Nephron (organoid): ENCODE results near the gene ALKBH7.

Experiments used
- H3K27ac Mint-ChIP-seq, 3 experiments: 2 replicates each; pipeline ENCODE4 v1.8.0; 2020; ENCODE audit warnings: mixed read lengths in 3 of 3, mild to moderate bottlenecking in 2 of 3, moderate library complexity in 1 of 3
- H3K27me3 Mint-ChIP-seq: 2 replicates; pipeline ENCODE4 v1.8.0; 2021; ENCODE audit warnings: low read depth, mild to moderate bottlenecking, moderate library complexity, mixed read lengths
- H3K36me3 Mint-ChIP-seq: 2 replicates; pipeline ENCODE4 v1.8.0; 2020; ENCODE audit warnings: low read depth, mixed read lengths
- H3K4me1 Mint-ChIP-seq: 2 replicates; pipeline ENCODE4 v1.8.0; 2020; ENCODE audit warnings: mixed read lengths
- H3K4me3 Mint-ChIP-seq, 3 experiments: 2 replicates each; pipeline ENCODE4 v1.8.0; 2020; ENCODE audit warnings: mild to moderate bottlenecking in 3 of 3, mixed read lengths in 3 of 3, moderate library complexity in 2 of 3
- H3K9me3 Mint-ChIP-seq: 2 replicates; pipeline ENCODE4 v1.8.0; 2020; ENCODE audit warnings: mixed read lengths
- TF ChIP-seq, protein P1 (sequence below), 3 experiments: fragments of 200-600 bp; sonication (generic); IDR thresholded peaks; one replicate each; pipeline ENCODE4 v1.5.0; 2021; ENCODE audit warnings: antibody characterized with exemption in 3 of 3; ENCODE audit not compliant: unreplicated experiment in 3 of 3

The ALKBH7 gene

DNA sequence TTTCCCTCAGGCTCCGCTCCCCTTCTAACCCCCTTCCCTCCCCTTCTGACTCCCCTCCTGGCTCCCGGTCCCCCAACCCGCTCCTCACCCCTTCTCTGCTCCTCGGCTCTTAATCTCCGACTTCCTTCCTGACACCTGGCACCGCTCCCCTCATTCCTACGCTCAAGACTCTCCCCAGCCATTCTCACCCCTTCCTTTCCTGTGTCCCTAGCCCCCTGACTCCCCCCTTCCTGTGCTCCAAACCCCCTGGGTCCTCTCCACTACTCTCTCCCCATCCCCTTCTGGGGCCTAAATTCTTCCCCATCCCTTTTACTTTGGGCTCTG, 10.6 kb upstream of the ALKBH7 start:
- Mint-ChIP-seq H3K27me3 (peaks cover 3% of the 10 kb centered on the region), H3K4me3 (peak overlapping the region; percentile 89 to 94 (median 93)), H3K9me3 (no peaks in the 10 kb centered on the region), H3K36me3 (peaks cover 28% of the 10 kb centered on the region), H3K4me1 (peaks cover 20% of the 10 kb centered on the region), H3K27ac (peak overlapping the region; percentile 77 to 82 (median 80))
- TF ChIP-seq, protein P1, sequence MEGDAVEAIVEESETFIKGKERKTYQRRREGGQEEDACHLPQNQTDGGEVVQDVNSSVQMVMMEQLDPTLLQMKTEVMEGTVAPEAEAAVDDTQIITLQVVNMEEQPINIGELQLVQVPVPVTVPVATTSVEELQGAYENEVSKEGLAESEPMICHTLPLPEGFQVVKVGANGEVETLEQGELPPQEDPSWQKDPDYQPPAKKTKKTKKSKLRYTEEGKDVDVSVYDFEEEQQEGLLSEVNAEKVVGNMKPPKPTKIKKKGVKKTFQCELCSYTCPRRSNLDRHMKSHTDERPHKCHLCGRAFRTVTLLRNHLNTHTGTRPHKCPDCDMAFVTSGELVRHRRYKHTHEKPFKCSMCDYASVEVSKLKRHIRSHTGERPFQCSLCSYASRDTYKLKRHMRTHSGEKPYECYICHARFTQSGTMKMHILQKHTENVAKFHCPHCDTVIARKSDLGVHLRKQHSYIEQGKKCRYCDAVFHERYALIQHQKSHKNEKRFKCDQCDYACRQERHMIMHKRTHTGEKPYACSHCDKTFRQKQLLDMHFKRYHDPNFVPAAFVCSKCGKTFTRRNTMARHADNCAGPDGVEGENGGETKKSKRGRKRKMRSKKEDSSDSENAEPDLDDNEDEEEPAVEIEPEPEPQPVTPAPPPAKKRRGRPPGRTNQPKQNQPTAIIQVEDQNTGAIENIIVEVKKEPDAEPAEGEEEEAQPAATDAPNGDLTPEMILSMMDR (IDR thresholded peaks at IDR 0.05; ENCODE audit: unreplicated experiment in 3 of 3) = no peak

DNA sequence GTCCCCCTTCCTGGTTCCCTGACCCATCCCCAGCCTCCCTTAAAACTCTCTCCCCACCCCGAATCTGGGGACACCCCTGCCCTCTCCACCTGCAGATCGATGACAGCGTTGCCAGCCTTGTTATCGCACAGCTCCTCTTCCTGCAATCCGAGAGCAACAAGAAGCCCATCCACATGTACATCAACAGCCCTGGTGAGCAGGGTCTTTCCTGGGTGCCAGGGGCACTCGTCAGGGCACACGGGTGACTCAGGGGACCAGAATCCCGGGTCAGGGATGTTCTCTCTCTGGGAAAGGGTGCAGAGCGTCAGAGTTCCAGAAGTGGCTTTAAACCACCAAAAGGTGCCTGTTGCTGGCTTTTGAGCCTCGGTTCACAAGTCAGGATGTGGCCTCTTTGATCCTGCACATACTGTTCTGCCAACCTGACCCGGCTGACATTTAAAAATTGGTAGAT, 10.2 kb upstream of the ALKBH7 start:
- H3K4me1 Mint-ChIP-seq = peaks cover 18% of the 10 kb centered on the region
- H3K9me3 Mint-ChIP-seq = no peaks in the 10 kb centered on the region
- H3K36me3 Mint-ChIP-seq = peaks cover 31% of the 10 kb centered on the region
- H3K4me3 Mint-ChIP-seq = peak overlapping the region; percentile 89 to 94 (median 93)
- H3K27me3 Mint-ChIP-seq = peaks cover 3% of the 10 kb centered on the region
- peak overlapping the region; percentile 77 to 82 (median 80) for H3K27ac Mint-ChIP-seq
- TF ChIP-seq, protein P1 (IDR thresholded peaks at IDR 0.05; ENCODE audit: unreplicated experiment in 3 of 3) = no peak

DNA sequence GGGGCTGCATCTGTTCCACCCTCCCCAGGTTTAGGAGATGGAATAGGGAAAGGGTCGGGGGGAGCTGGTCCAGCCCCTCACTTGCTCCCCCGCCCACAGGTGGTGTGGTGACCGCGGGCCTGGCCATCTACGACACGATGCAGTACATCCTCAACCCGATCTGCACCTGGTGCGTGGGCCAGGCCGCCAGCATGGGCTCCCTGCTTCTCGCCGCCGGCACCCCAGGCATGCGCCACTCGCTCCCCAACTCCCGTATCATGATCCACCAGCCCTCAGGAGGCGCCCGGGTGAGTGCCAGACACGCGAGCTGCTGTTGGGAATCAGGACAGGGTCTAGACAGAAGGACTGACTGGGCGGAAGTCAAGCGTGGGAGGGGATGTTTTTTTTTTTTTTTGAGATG, 8.2 kb upstream of the ALKBH7 start:
- peaks cover 46% of the 10 kb centered on the region for H3K36me3 Mint-ChIP-seq

DNA sequence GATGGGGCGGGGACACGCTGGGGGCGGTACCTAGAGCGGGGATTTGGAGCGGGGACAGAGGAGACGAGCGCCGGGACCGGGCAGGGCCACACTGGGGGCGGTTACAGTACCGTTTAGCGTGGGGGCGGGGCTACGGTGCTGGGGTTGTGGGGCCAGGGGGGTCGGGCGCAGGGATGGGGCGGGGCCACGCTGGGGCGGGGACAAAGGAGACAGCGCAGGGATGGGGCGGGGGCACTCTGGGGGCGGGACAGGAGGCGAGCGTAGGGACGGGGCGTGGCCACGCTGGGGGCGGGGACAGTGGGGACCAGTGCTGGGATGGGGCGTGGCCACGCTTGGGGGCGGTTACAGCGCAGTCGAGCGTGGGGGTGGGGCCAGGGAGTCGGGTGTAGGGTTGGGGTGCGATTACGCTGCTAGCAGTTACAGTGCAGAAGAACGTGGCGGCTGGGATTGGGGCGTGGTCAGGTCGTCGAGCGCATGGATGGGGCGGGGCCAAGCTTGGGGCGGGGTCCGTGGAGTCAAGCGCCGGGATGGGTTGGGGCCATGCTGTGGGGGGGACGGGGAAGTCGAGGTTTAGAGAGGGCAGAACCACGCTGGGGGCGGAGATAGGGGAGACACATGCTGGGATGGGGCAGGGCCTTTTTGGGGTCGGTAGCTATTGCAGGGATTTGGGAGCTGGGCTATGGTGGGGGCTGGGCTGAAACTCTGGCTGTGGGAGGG, 660 bp downstream of the ALKBH7 start:
- peaks cover 32% of the 10 kb centered on the region for H3K4me1 Mint-ChIP-seq

More for the DNA sequence above, 8.2 kb upstream of the ALKBH7 start:
- H3K27ac Mint-ChIP-seq = no peak overlapping the region
- peaks cover 3% of the 10 kb centered on the region for H3K27me3 Mint-ChIP-seq
- peak overlapping the region in 2 of 3 experiments; percentile 36 to 70 for H3K4me3 Mint-ChIP-seq
- H3K9me3 Mint-ChIP-seq = no peaks in the 10 kb centered on the region
- H3K4me1 Mint-ChIP-seq = peaks cover 12% of the 10 kb centered on the region
- TF ChIP-seq, protein P1 (IDR thresholded peaks at IDR 0.05; ENCODE audit: unreplicated experiment in 3 of 3) = no peak

DNA sequence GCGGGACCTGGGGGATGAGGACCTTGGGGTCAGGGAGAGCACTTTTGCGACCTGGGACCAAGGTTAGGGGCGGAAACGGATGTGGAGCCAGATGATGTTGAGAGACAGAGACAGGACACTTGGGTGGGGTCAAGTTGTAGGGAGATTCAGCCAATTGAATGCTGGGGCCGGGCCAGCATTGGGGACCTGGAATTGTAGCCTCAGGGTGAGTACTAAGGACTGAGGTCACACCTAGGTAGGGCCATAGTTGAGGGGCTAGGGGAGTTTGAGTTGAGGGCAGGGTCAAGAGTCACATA, 1.2 kb downstream of the ALKBH7 start:
- Mint-ChIP-seq H3K4me3 (peak overlapping the region; percentile 86 to 90 (median 89)), H3K4me1 (peaks cover 38% of the 10 kb centered on the region), H3K27me3 (no peaks in the 10 kb centered on the region), H3K36me3 (peaks cover 16% of the 10 kb centered on the region), H3K27ac (peak overlapping the region; percentile 92 to 98 (median 96)), H3K9me3 (no peaks in the 10 kb centered on the region)
- TF ChIP-seq, protein P1 (IDR thresholded peaks at IDR 0.05; ENCODE audit: unreplicated experiment in 3 of 3) = no peak

More for the DNA sequence above, 660 bp downstream of the ALKBH7 start:
- Mint-ChIP-seq H3K27ac (peak overlapping the region; percentile 92 to 98 (median 96)), H3K36me3 (peaks cover 14% of the 10 kb centered on the region), H3K27me3 (no peaks in the 10 kb centered on the region), H3K4me3 (peak overlapping the region; percentile 86 to 90 (median 89)), H3K9me3 (no peaks in the 10 kb centered on the region)
- TF ChIP-seq, protein P1 (IDR thresholded peaks at IDR 0.05; ENCODE audit: unreplicated experiment in 3 of 3) = no peak

DNA sequence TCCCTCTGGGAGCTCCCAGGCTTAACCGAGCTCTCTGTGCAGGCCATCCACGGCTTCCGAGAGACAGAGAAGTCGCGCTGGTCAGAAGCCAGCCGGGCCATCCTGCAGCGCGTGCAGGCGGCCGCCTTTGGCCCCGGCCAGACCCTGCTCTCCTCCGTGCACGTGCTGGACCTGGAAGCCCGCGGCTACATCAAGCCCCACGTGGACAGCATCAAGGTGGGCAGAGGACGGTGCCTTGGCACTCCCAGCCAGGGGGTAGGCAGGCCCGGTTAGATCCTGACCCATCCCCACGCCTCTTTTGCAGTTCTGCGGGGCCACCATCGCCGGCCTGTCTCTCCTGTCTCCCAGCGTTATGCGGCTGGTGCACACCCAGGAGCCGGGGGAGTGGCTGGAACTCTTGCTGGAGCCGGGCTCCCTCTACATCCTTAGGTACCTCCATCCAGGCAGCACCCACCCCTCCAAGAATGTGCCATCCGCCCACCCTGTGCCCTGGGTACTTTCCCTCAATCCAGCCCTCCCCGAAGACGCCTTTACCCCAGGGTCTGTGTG, 1.6 kb downstream of the ALKBH7 start:
- H3K4me3 Mint-ChIP-seq = peak overlapping the region; percentile 86 to 90 (median 89)
- H3K27me3 Mint-ChIP-seq = no peaks in the 10 kb centered on the region
- H3K4me1 Mint-ChIP-seq = peaks cover 38% of the 10 kb centered on the region
- peaks cover 16% of the 10 kb centered on the region for H3K36me3 Mint-ChIP-seq
- TF ChIP-seq, protein P1 (IDR thresholded peaks at IDR 0.05; ENCODE audit: unreplicated experiment in 3 of 3) = no peak
- H3K9me3 Mint-ChIP-seq = no peaks in the 10 kb centered on the region
- peak overlapping the region; percentile 46 to 96 (median 92) for H3K27ac Mint-ChIP-seq
